Anterior cingulate cortex (tissue), 58 donors: Measurements from ENCODE around the gene CPPED1.

Source experiments
- DNase-seq, 58 donors: peaks; one replicate each; lab custom pipeline; 2025; lab: John Stamatoyannopoulos, UW

Gene CPPED1

GRCh38 chr16:12690024-12690423, 113.7 kb downstream of the CPPED1 start:
- DNase-seq: no peak

- DNase-seq: no peak
These were observed 114.5 kb downstream of the CPPED1 start for GRCh38 chr16:12688951-12689850.

GRCh38 chr16:12685806-12686205, 117.9 kb downstream of the CPPED1 start:
- DNase-seq: peak in 12 of 58 donors; percentile 4 to 40 (median 16)

DNA sequence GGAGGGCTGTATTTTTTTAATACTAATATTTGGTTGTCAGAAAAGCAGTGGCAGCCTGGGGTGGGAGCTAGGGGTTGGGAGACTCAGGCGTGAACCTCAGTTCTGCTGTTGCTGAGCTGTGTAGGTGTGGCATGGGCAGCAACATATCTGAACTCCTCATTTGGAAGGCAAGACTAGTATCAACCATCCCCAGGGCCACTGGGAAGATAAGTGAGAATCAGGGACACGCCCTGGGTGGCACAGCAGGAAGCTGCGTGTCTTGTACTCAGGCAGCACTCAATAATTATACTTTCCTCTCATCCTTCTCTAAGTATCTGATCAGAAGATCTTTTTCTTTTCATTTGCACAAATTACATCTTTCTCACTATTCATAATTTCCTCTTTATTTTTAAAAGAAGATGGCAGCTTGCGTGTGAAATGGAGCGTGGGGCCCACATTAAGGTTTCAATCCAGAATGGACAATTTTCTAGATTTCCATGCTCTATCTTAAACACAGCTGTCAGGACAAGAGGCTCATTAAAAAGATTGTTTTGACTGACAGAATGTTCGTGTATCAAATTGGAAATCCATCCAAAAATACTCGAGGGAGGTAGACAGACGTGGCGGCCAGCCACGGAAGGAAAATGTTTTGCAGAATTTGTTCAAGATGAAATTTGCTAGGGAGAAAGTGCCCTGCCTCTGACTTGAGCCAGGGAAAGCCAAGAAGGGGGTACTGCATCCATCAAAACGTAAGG, 121.1 kb downstream of the CPPED1 start:
- DNase-seq: no peak

DNA sequence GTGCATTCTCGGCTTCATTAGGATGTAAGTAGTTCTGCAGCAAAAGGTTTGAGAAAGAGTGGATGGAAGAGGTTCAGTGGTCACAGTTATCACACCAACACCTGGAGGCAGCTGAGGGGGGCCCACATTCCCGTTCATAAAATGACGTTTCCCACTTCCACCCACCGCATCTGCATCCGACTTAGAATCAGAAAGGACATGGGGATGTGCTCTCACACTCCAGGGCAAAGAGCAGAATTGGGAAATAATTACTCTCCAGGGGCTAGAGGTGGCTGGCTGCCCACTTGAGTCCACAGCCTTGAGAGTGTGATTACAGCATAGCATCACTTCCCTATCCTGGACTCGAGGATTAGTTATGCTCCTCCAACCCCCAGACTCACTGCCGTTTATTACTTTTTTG, 122.0 kb downstream of the CPPED1 start:
- no peak for DNase-seq

DNA sequence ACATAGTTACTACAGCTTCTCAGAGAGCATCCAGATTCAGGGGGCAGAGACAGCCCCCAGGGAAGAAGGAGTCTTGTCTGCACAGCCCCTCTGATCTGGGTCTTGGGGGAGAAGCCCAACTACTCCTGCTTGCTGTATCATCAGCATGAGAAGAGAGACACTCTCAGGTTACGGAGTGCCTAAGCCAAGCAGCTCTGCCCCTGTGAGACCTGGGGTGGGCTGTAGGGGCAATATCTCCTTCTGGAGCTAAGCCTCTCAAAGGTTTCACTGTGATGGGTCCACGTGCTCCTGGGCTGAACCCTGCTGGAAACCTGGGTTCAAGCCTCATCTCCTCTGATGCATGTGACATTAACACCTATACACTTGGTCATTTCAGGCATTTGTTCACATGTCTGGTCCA, 123.2 kb downstream of the CPPED1 start:
- no peak for DNase-seq

DNA sequence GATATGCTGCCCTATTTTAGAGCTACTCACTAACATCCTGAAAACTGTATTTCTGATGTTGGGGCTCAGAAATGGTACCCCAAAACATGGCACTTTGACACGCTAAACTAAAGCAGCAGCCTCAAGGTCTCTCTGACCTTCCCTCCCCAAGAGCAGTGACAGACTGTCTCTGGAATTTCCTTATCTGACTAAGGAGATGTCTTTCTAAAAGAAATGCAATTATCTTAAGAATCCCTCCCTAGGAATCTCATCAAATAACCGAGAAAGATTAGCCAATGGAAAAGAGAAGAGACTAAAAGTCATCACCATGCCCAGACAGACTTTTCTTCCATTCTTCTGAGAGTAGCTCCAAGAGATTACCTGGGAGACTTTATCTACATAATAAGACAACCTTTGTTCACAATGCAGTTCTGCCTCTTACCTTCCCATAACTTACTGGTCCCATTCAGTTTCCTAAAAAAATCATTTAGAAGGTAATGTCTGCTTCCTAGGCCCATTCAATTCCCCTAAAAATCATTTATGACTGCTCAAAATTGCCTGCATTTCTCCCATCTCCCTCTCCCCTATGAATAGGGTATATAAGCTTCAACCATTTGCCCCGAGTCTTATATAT, 123.9 kb downstream of the CPPED1 start:
- no peak for DNase-seq

DNA sequence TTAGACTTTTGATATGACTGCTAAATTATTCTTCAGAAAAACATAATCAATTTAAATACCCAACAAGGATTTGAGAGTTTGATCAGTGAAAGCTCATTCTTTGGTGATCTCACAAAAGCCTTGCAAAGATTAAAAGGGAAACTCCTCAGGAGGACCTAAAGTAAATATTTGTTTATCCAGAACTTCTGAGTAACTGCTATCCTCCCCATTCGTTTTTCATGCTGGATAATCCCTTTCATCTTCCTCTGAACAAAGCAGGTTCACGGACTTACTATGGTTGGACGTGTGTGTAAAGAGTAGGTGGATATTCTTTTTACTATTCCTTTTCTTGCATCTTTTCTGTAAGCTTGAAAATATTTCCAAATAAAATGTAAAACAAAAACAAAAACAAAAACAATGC, 124.7 kb downstream of the CPPED1 start:
- DNase-seq: no peak

GRCh38 chr16:12677502-12677901, 126.2 kb downstream of the CPPED1 start:
- DNase-seq: no peak

DNA sequence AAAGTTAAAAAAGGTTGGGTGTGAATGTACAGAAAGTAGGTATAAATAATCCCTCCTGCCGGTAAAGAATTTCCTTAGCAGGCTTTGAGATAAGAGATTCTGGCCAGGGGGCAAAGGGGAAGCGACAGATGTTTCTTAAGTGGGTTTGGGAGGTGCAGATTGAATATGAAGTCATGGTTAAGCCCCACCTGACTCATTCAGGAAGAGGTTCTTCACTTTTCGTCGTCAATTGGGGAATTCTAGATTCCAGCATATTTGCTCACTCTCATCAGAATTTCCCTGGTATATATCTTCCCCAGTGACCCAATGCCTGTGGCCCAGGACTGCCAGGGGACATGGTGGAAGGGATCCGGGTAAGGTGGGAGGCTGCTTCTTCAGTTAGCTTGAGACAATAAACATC, 127.8 kb downstream of the CPPED1 start:
- DNase-seq: no peak

DNA sequence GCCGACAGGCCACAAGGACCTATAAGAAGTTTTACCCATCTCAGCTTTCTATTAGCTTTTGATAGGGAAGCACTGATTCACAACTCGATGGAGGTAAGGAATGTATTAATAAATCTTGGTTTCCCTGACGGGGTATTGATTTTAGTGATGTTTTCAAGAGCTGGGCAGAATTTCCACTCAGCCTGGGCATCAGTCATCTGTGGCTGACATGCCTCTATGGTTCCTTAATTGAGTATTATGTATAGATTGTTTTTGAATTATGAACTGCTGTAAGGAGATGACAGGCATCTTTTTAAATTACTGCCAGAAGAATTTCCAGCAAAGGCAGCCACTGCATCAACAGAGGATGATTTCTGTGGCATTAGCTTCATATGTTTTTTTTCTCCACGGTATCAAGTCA, 128.6 kb downstream of the CPPED1 start:
- no peak for DNase-seq

DNA sequence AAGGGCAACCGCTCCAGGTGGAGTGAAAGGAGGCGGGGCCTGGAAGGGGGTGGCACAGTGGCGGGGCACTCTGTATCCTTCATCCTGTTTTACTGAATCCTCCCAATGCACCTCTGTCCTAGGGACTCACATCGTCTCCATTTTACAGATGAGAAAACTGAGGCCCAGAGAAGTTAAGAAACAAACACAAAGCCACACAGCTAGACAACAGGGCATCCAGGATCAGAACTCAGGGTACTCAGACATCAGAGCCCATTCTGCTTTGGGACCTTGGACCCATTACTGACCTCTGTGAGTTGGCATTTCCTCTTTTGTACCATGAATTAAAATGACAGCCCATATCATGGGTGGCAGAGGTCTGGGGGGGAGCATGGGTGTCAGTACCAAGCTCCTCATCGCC, 129.2 kb downstream of the CPPED1 start:
- DNase-seq: no peak

DNA sequence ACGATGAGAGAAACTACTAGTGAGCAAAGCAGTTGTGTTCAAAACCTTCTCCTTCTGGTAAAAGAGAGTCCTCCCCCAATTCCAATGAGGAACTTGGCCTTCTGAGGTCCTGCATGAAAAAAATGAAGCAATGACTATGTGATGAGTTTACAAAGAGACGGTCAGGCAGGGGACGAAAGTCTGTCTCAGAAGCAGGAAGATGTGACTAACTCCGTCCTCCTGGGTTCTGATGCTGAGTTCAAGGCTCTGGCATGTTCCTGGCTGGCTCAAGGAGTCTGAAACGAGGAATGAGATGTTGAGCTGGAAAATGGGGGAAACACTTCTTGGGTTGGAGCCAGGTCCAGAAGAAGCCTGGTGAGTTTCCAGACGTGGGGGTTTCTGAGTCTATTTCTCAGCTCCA, 129.6 kb downstream of the CPPED1 start:
- DNase-seq: no peak

GRCh38 chr16:12673466-12673865, 130.2 kb downstream of the CPPED1 start:
- no peak for DNase-seq

- DNase-seq: peak in 3 of 58 donors; percentile 1 to 6 (median 5)
These were observed 130.7 kb downstream of the CPPED1 start for GRCh38 chr16:12672986-12673385.

GRCh38 chr16:12669908-12670307, 133.8 kb downstream of the CPPED1 start:
- no peak for DNase-seq

GRCh38 chr16:12667909-12668308, 135.8 kb downstream of the CPPED1 start:
- DNase-seq: no peak

- no peak for DNase-seq
These were observed 139.4 kb downstream of the CPPED1 start for GRCh38 chr16:12664164-12664733.

- DNase-seq: peak in 1 of 58 donors; percentile 4
These were observed 142.0 kb downstream of the CPPED1 start for GRCh38 chr16:12661656-12662172.

- no peak for DNase-seq
These were observed 143.8 kb downstream of the CPPED1 start for GRCh38 chr16:12659871-12660270.

DNA sequence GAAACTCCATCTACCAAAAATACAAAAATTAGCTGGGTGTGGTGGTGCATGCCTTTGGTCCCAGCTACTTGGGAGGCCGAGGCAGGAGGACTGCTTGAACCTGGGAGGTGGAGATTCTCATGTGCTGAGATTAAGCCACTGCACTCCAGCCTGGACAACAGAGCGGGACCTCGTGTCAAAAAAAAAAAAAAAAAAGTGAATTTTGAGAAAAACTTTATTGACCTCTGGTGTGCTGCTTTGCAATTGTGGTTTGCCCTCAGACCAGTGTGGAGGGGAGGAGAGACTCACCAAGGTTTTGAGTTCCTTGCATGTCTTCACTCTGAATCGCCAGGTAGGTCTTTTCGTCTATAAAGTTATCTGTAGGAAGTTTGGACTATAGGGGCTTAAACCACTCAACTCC, 145.2 kb downstream of the CPPED1 start:
- DNase-seq: no peak
